ENCODE results near the gene CYSLTR2. TPM values are rescaled to one million over a fixed set of nuclear protein-coding genes. Genes with fewer than 3 reads are reported as not detected.

Gene CYSLTR2
- polyA plus RNA-seq, 1 donor from 2014 or later, result 0.19 TPM

DNA sequence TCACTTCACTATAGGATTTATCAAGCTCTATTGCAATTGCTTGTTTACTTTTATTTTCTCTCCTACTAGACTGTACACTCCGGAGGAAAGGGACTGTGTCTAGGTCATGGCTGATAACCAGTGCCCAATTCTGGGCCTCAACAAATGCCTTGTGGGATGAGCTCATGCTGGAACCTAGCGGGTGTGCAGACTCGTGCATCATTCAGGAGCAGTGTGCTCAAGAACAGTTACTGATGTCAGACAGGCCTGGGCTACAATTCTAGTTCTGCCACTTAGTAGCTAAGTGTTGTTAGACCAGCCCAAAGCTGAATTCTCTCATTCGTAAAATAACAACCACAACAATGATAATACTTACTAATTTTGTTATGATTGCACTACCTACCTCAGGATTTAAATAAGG lies 95.4 kb downstream of the CYSLTR2 start:
- no peaks in the 10 kb centered on the region for H3K36me3 ChIP-seq (ENCODE audit: insufficient read depth, low read length)
- TF ChIP-seq EZH2 (IDR thresholded peaks at IDR 0.05; ENCODE audit: borderline replicate concordance, insufficient read depth, low read length, poor library complexity, severe bottlenecking) (no peak), EP300 (conservative IDR thresholded peaks at IDR 0.05; ENCODE audit: poor library complexity, severe bottlenecking) (no peak), MXI1 (conservative IDR thresholded peaks at IDR 0.05; ENCODE audit: poor library complexity, severe bottlenecking) (no peak), RAD21 (conservative IDR thresholded peaks at IDR 0.05) (no peak), POLR2AphosphoS5 (IDR thresholded peaks at IDR 0.05) (no peak), SMC3 (conservative IDR thresholded peaks at IDR 0.05; ENCODE audit: poor library complexity) (no peak), TAF1 (IDR thresholded peaks at IDR 0.05; ENCODE audit: low read depth) (no peak)
- TF ChIP-seq, protein P1, sequence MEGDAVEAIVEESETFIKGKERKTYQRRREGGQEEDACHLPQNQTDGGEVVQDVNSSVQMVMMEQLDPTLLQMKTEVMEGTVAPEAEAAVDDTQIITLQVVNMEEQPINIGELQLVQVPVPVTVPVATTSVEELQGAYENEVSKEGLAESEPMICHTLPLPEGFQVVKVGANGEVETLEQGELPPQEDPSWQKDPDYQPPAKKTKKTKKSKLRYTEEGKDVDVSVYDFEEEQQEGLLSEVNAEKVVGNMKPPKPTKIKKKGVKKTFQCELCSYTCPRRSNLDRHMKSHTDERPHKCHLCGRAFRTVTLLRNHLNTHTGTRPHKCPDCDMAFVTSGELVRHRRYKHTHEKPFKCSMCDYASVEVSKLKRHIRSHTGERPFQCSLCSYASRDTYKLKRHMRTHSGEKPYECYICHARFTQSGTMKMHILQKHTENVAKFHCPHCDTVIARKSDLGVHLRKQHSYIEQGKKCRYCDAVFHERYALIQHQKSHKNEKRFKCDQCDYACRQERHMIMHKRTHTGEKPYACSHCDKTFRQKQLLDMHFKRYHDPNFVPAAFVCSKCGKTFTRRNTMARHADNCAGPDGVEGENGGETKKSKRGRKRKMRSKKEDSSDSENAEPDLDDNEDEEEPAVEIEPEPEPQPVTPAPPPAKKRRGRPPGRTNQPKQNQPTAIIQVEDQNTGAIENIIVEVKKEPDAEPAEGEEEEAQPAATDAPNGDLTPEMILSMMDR (IDR thresholded peaks at IDR 0.05; ENCODE audit: poor library complexity, severe bottlenecking), result no peak
- TF ChIP-seq, protein P2, sequence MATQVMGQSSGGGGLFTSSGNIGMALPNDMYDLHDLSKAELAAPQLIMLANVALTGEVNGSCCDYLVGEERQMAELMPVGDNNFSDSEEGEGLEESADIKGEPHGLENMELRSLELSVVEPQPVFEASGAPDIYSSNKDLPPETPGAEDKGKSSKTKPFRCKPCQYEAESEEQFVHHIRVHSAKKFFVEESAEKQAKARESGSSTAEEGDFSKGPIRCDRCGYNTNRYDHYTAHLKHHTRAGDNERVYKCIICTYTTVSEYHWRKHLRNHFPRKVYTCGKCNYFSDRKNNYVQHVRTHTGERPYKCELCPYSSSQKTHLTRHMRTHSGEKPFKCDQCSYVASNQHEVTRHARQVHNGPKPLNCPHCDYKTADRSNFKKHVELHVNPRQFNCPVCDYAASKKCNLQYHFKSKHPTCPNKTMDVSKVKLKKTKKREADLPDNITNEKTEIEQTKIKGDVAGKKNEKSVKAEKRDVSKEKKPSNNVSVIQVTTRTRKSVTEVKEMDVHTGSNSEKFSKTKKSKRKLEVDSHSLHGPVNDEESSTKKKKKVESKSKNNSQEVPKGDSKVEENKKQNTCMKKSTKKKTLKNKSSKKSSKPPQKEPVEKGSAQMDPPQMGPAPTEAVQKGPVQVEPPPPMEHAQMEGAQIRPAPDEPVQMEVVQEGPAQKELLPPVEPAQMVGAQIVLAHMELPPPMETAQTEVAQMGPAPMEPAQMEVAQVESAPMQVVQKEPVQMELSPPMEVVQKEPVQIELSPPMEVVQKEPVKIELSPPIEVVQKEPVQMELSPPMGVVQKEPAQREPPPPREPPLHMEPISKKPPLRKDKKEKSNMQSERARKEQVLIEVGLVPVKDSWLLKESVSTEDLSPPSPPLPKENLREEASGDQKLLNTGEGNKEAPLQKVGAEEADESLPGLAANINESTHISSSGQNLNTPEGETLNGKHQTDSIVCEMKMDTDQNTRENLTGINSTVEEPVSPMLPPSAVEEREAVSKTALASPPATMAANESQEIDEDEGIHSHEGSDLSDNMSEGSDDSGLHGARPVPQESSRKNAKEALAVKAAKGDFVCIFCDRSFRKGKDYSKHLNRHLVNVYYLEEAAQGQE (IDR thresholded peaks at IDR 0.05; ENCODE audit: borderline replicate concordance), result no peak
- H3K9ac ChIP-seq (ENCODE audit: low read length), result no peak overlapping the region
- no peaks in the 10 kb centered on the region for H3K9me3 ChIP-seq (ENCODE audit: low read length)
- no peak overlapping the region for H3K4me3 ChIP-seq (ENCODE audit: low read length)
- H3K27ac ChIP-seq (ENCODE audit: low read length), result no peak overlapping the region
- H3K27me3 ChIP-seq (ENCODE audit: insufficient read depth, low read depth, low read length), result no peaks in the 10 kb centered on the region
- H3K79me2 ChIP-seq (replicated peaks; ENCODE audit: insufficient read depth, low read length), result no peaks in the 10 kb centered on the region
- H2AFZ ChIP-seq (ENCODE audit: low read depth, low read length), result no peak overlapping the region
- no peaks in the 10 kb centered on the region for H3K9me2 ChIP-seq (ENCODE audit: insufficient read depth, low read length)
- no peaks in the 10 kb centered on the region for H4K20me1 ChIP-seq (ENCODE audit: insufficient read depth)
- no peaks in the 10 kb centered on the region for H3F3A ChIP-seq (ENCODE audit: insufficient read depth, low read length, poor library complexity, severe bottlenecking)
- no peak overlapping the region for H3K4me2 ChIP-seq (ENCODE audit: low read length)

DNA sequence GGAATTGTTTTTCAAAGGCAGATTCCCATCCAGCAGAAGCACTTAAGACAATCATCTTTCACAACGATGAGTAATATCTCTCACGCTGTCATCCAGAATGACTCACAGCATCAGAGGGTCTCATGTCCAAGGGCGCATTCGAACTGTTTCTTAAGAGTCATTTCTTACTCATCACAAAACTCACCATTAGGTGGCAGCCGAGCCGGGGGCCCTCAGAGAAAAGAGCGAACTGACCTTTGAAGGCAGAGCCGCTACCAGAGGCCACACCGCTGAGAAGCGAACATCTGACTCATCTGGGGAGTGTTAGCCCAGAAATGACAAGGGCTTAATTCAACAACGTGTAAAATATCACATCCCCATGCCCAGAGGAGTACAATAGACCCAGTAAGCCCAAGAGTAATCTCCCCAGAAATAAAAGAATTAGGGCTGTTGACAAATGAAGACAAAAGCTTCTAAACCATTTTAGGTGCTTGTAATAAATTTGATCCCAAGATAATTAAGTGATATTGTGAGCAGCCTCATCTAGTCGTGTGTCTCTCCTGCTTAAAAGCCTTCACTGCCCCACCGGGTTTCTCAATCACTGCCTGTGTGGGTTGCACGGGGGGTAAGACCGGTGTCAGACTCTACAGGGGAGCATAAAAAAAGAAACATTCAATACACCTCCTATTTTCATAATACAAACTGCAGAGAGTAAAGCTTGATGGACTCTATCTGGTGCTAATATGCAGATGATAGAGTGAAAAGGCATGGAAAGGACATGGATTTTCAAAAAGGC lies 96.2 kb downstream of the CYSLTR2 start:
- Histone ChIP-seq H3K79me2 (replicated peaks; ENCODE audit: insufficient read depth, low read length) (no peaks in the 10 kb centered on the region), H3K4me2 (ENCODE audit: low read length) (no peak overlapping the region), H3K36me3 (ENCODE audit: insufficient read depth, low read length) (no peaks in the 10 kb centered on the region), H3K9me3 (ENCODE audit: low read length) (no peaks in the 10 kb centered on the region), H4K20me1 (ENCODE audit: insufficient read depth) (no peaks in the 10 kb centered on the region), H3F3A (ENCODE audit: insufficient read depth, low read length, poor library complexity, severe bottlenecking) (no peaks in the 10 kb centered on the region), H3K27me3 (ENCODE audit: insufficient read depth, low read depth, low read length) (no peaks in the 10 kb centered on the region), H3K9me2 (ENCODE audit: insufficient read depth, low read length) (no peaks in the 10 kb centered on the region), H3K27ac (ENCODE audit: low read length) (no peak overlapping the region), H2AFZ (ENCODE audit: low read depth, low read length) (no peak overlapping the region), H3K9ac (ENCODE audit: low read length) (no peak overlapping the region), H3K4me3 (ENCODE audit: low read length) (no peak overlapping the region)
- TF ChIP-seq POLR2AphosphoS5 (IDR thresholded peaks at IDR 0.05) (no peak), EZH2 (IDR thresholded peaks at IDR 0.05; ENCODE audit: borderline replicate concordance, insufficient read depth, low read length, poor library complexity, severe bottlenecking) (no peak), RAD21 (conservative IDR thresholded peaks at IDR 0.05) (peak; percentile 17), EP300 (conservative IDR thresholded peaks at IDR 0.05; ENCODE audit: poor library complexity, severe bottlenecking) (no peak), SMC3 (conservative IDR thresholded peaks at IDR 0.05; ENCODE audit: poor library complexity) (no peak), MXI1 (conservative IDR thresholded peaks at IDR 0.05; ENCODE audit: poor library complexity, severe bottlenecking) (no peak), TAF1 (IDR thresholded peaks at IDR 0.05; ENCODE audit: low read depth) (no peak)
- TF ChIP-seq, protein P1 (IDR thresholded peaks at IDR 0.05; ENCODE audit: poor library complexity, severe bottlenecking), result peak; percentile 35
- TF ChIP-seq, protein P2 (IDR thresholded peaks at IDR 0.05; ENCODE audit: borderline replicate concordance), result no peak

Data from neural cell (in vitro differentiated cells).